Stimulated activated CD8-positive, alpha-beta memory T cell treated with anti-CD3 and anti-CD28 coated beads, Interleukin-2, amount 100 ng/mL, for 48 hours (primary cell): ENCODE results near the gene C1orf21.

Experiments
- DNase-seq, 2 donors: peaks; one replicate each; pipeline ENCODE4 v3.0.0-alpha.2; 2020; ENCODE audit warnings: low read depth in 2 of 2

C1orf21 gene

DNA sequence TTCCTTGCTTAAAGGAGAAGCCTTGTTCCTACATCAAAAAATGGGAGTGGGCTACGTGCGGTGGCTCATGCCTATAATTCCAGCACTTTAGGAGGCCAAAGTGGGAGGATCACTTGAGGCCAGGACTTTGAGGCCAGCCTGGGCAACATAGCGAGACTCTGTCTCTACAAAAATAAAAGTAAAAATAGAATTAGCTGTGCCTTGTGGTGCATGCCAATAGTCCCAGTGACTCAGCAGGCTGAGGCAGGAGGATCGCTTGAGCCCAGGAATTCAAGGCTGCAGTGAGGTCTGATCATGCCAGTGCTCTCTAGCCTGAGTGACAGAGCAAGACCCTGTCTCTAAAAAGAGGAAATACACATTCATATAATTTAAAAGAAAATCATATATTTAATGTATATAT, 127.1 kb downstream of the C1orf21 start:
- DNase-seq = no peak

DNA sequence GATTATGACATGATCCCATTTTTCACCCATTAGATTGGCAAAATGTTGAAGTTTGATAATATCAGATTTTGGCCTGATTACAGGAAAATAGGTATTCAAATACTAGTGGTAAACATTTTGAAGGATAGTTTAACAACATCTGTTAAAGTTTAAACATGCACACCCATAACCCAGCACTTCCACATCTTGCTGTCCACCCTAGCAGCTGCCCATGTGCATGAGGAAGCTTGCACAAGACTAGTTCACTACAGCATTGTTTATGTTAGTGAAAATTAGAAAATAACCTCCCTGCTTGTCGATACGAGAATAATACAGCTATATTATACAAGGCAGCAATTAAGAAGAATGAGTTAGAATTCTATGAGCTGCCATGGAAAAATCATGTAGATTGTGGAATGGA, 127.6 kb downstream of the C1orf21 start:
- no peak for DNase-seq

DNA sequence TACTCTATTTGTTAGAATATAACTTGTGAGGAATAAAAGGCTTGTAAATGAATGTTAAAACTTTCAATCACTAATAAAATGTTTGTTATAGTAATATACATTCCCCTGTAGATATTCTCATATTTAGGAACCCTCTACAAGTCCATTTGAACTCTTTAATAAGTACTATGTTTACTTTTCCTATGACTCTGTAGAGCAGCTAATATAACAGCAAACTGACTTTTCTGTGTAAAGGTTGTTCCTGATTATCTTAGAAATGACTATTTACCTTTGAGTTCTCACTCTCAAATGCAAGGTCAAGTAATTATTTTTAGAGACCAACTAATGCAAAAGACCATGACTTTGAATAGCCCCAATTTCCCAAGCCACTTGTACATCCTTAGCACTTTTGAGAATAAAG, 130.3 kb downstream of the C1orf21 start:
- DNase-seq = no peak

DNA sequence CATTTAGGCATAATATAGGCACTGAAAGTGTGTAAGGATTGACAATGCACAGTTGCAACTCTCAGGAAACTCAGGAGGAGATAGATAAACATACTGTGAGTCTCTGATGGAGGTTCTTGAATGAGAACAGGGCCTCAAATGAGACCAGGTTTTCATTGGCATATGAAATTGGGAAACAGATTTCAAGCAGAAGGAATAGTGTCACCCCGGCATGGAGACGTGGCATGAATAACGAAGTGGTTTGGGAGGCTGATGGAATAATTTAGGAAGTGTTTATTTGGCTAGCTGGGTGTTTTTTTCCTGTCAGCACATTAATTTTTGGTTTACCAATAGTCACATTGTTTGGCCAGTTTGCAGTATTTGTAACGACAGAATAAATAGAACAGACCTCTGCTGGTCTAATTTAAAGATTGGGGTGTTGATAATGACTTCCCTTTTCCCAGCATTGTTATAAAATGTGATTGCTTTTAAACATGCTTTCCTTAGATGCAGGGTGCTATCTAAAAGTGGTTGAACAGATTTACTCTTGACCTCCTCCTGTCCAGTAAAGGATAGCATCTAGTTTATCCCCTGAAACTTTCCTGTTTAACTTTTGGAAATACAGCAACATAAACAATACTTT, 132.0 kb downstream of the C1orf21 start:
- no peak for DNase-seq

- no peak for DNase-seq
Measured at GRCh38 chr1:184520336-184520735, 133.5 kb downstream of the C1orf21 start.

- DNase-seq = no peak
Measured at GRCh38 chr1:184524248-184524647, 137.4 kb downstream of the C1orf21 start.

GRCh38 chr1:184527402-184527801, 140.6 kb downstream of the C1orf21 start:
- no peak for DNase-seq

DNA sequence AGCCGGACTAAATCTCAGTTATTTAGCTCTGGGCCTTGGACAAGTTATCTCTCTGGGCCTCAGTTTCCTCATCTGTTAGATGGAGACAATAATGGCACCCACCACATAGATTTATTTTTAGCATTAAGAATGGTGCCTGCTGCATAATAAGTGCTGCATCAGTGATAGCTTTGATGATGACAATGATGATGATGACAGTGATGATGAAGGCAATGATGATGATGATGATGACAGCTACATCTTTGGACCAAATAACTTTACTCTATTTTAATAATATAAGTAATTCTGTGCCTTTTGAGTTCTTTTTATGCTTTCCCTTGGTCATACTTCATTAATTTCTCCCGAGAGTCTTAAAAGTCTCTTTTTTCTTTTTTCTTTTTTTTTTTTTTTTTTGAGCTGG, 143.4 kb downstream of the C1orf21 start:
- DNase-seq = no peak

DNA sequence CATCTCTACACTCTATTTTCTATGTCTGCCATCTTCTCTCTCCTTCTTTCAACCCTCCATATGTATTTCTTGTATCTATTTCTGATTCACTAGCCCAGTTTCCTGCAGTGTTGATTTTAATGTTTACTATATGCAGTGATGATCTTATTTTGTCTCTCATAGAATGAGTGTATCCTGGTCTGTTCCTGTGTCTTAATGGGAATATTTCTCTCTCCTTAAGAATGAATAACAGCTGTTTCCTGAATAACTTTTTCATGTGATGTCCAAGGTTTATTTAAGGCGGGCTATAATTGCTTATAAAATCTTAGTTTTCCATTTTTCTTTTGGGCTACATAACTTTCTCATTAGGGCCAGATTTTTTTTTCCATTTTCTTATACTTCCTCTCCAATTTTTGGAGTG, 144.5 kb downstream of the C1orf21 start:
- no peak for DNase-seq

DNA sequence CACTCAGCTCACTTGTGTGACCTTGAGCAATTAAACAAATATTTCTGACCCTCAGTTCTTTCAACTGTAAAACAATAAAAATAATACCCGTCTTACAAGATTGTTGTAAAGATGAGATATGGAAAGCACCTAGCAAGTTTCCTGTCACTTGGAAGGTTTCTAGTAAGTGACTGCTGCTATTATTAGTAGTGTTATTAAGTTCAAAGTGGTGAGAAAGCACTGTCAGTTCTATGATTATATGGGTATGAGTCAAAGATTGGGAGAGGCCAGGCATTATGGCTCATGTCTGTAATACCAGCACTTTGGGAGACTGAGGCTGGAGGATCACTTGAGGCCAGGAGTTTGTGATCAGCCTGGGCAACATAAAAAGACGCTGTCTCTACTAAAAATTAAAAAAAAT, 145.4 kb downstream of the C1orf21 start:
- no peak for DNase-seq

GRCh38 chr1:184533049-184533448, 146.2 kb downstream of the C1orf21 start:
- no peak for DNase-seq

- DNase-seq = no peak
Measured at GRCh38 chr1:184533915-184534314, 147.1 kb downstream of the C1orf21 start.

GRCh38 chr1:184534690-184535089, 147.9 kb downstream of the C1orf21 start:
- no peak for DNase-seq

GRCh38 chr1:184535191-184535970, 148.6 kb downstream of the C1orf21 start:
- DNase-seq = no peak

- no peak for DNase-seq
Measured at GRCh38 chr1:184536246-184536985, 149.6 kb downstream of the C1orf21 start.

- no peak for DNase-seq
Measured at GRCh38 chr1:184539580-184539979, 152.8 kb downstream of the C1orf21 start.

DNA sequence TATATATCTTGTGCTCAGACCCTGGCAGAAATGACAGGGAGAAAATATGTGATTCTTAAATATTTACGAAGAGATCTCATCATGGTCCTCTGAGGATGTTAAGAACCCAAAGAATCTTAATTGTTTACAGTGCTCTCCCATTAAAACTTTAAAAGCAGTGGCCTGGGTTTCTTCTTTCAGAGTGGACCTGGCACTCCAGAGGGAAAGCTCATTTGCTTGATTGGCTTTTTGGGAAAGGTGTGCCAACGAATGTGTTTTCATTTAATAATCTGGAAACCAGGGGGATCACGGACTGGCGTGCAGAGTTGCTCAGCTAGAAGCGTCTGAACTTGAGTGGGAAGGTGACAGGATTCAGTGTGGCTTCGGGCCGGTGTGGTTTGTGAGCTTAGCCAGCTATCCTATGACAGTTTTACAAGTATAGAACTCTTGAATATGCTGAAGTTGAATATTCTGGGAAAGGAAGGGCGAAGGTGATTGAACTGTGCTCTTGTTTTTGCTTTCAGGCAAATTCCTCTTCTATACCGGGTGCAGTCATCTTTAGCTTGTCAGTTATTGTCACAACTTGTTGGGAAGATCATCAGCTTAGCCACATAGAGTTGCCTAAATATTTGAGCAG, 154.8 kb downstream of the C1orf21 start:
- no peak for DNase-seq

DNA sequence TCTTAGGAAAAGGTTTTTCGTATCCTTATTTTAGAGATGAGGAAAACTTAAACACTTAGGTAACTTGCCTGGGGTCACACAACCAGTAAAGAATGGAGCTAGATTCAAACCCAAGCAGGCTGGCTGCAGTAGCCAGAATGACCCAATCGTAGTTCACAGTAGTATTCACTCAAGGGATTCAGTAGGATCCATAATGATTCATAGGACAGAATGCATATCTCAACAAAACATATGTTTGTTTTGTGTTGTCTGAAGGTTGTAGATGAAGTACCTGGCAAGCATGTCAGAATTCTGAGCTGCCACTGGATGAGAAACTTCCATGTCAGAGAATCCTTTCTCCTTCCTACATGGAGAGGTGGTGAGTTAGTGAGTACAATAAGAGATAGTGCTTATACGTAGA, 155.5 kb downstream of the C1orf21 start:
- DNase-seq = no peak

DNA sequence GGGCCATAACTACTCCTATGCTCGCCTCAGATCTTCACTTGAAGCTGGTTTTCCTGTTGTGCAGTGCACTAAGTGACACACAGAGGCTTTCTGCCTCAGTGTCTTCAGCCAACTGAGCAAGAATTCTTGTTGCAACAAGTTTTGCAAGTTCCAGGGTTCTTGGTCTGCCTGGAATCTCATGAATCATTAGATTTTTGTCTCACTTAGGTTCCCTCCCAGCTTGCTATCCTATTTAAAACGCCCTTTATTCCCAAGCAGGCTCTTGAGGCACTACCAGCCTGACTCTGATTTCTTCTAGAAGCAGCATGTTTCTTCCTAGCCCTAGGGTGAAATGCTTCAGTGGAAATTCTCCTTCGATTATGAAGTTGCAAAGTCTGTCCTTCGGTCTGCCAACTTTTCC, 158.8 kb downstream of the C1orf21 start:
- DNase-seq = no peak

DNA sequence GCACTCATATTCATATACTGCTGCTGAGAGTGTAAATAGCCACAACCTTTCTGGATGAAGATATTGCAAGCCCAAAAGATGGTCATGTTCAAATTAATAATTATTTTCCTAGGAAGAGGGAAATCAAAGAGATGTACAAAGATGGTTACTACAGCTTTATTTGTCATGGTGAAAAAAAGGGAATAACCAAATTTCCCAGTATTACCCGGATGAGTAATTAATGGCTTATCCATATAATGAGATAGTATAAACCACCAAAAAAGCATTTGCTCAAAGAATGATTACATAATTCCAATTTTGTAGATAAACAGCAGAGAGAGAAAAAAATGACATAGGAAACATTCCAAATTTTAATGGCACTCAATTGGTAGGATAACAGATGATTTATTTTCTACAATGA, 165.6 kb downstream of the C1orf21 start:
- no peak for DNase-seq

- no peak for DNase-seq
Measured at GRCh38 chr1:184553845-184554244, 167.0 kb downstream of the C1orf21 start.
